H1 (cell line): Measurements from ENCODE around the gene LAT. TPM values are rescaled to one million over a fixed set of nuclear protein-coding genes. Genes with fewer than 3 reads are reported as not detected.

Experiments used
- CTCF ChIA-PET: fragments of 300-600 bp; sonication (Branson Sonifier 250); formaldehyde crosslinking; loops from one replicate; lab custom pipeline; 2021; ENCODE audit not compliant: partially characterized antibody; lab: Charles Lee
- POLR2A ChIA-PET: fragments of 300-600 bp; sonication (Branson Sonifier 250); formaldehyde crosslinking; loops from one replicate; lab custom pipeline; 2021; ENCODE audit warnings: inconsistent platforms; ENCODE audit not compliant: partially characterized antibody; lab: Charles Lee
- DNase-seq, 2 experiments: peaks; one replicate each; pipeline versions ENCODE4 v3.0.0 to v3.0.0-alpha.2; 2010 to 2022; ENCODE audit warnings: low spot score in 2 of 2, low read depth in 1 of 2, mixed read lengths in 1 of 2
- FAIRE-seq: peaks from 2 replicates; lab custom pipeline; 2011; peaks lifted over from hg19 to GRCh38; lab: Jason Lieb, UNC
- H2AFZ ChIP-seq: 2 replicates; pipeline ENCODE4 v1.8.1; 2012; ENCODE audit warnings: low read length, inconsistent platforms
- H2AK5ac ChIP-seq: 2 replicates; pipeline ENCODE4 v1.6.1; 2013; ENCODE audit warnings: low read depth, low read length
- H2BK120ac ChIP-seq: replicated peaks from 2 replicates; pipeline ENCODE3; 2013; ENCODE audit warnings: low read depth, low read length, inconsistent platforms
- H2BK12ac ChIP-seq: 2 replicates; pipeline ENCODE4 v1.6.1; 2013; ENCODE audit warnings: low read depth, low read length
- H2BK15ac ChIP-seq: 2 replicates; pipeline ENCODE4 v1.6.1; 2013; ENCODE audit warnings: low read length
- H2BK20ac ChIP-seq: 2 replicates; pipeline ENCODE4 v1.6.1; 2013; ENCODE audit warnings: low read length
- H2BK5ac ChIP-seq: 2 replicates; pipeline ENCODE4 v1.6.1; 2013; ENCODE audit warnings: low read depth, low read length
- H3K14ac ChIP-seq: 2 replicates; pipeline ENCODE4 v1.6.1; 2013; ENCODE audit warnings: inconsistent platforms; ENCODE audit not compliant: insufficient read length
- H3K18ac ChIP-seq: 2 replicates; pipeline ENCODE4 v1.6.1; 2013; ENCODE audit warnings: low read length; ENCODE audit errors: extremely low read depth
- H3K23ac ChIP-seq: 2 replicates; pipeline ENCODE4 v1.6.1; 2013; ENCODE audit warnings: inconsistent platforms; ENCODE audit not compliant: insufficient read length
- H3K23me2 ChIP-seq: 2 replicates; pipeline ENCODE4 v1.6.1; 2013; ENCODE audit warnings: low read depth, low read length
- H3K27ac ChIP-seq: 2 replicates; pipeline ENCODE4 v1.6.1; 2011; ENCODE audit warnings: low read depth, low read length, inconsistent platforms
- H3K27me3 ChIP-seq, 4 experiments: replicated peaks in 1 of 4; 1 replicate in 1 of 4; 2 replicates in 3 of 4; pipeline versions ENCODE4 v1.6.1 to v1.8.1; 2011 to 2013; ENCODE audit warnings: low read length in 3 of 4, mild to moderate bottlenecking in 3 of 4, inconsistent platforms in 2 of 4, mixed read lengths in 2 of 4, moderate library complexity in 1 of 4; ENCODE audit not compliant: control insufficient read depth in 3 of 4, insufficient read depth in 3 of 4; ENCODE audit errors: extremely low read depth in 1 of 4
- H3K36me3 ChIP-seq, 4 experiments: 2 replicates each; pipeline versions ENCODE4 v1.6.1 to v1.8.1; 2011 to 2013; ENCODE audit warnings: mild to moderate bottlenecking in 4 of 4, low read length in 3 of 4, moderate library complexity in 2 of 4, control low read depth in 1 of 4, inconsistent platforms in 1 of 4; ENCODE audit not compliant: insufficient read depth in 4 of 4, control insufficient read depth in 2 of 4
- H3K4ac ChIP-seq: replicated peaks from 2 replicates; pipeline ENCODE3; 2013; ENCODE audit warnings: low read length, low read depth, mixed read lengths, inconsistent platforms; ENCODE audit not compliant: insufficient read length
- H3K4me1 ChIP-seq, 4 experiments: replicated peaks in 1 of 4; 1 replicate in 1 of 4; 2 replicates in 3 of 4; pipeline versions ENCODE4 v1.6.1 to v1.8.1; 2011 to 2013; ENCODE audit warnings: low read length in 3 of 4, inconsistent platforms in 2 of 4, mixed read lengths in 1 of 4; ENCODE audit not compliant: insufficient read depth in 4 of 4, control insufficient read depth in 3 of 4
- H3K4me2 ChIP-seq, 2 experiments: 2 replicates each; pipeline versions ENCODE4 v1.6.1 to v1.8.1; 2011 to 2013; ENCODE audit warnings: low read depth in 2 of 2, low read length in 2 of 2, control low read depth in 1 of 2, inconsistent platforms in 1 of 2, mild to moderate bottlenecking in 1 of 2; ENCODE audit not compliant: insufficient read depth in 1 of 2
- H3K4me3 ChIP-seq, 4 experiments: fragments of 200-600, 300-600 bp in 1 of 4; sonication (generic), shearing (Covaris generic), sonication (Bioruptor Twin) in 1 of 4; 2 replicates each; pipeline versions ENCODE4 v1.5.1 to v1.8.1; 2011 to 2016; ENCODE audit warnings: low read length in 4 of 4, low read depth in 3 of 4, control low read depth in 2 of 4, inconsistent platforms in 2 of 4, mild to moderate bottlenecking in 2 of 4, mixed read lengths in 1 of 4, moderate library complexity in 1 of 4; ENCODE audit not compliant: insufficient read depth in 2 of 4; ENCODE audit errors: extremely low read depth in 1 of 4
- H3K56ac ChIP-seq: replicated peaks from 2 replicates; pipeline ENCODE3; 2013; ENCODE audit warnings: low read depth, mild to moderate bottlenecking, mixed read lengths, low read length, inconsistent platforms; ENCODE audit not compliant: insufficient read length
- H3K79me1 ChIP-seq: 2 replicates; pipeline ENCODE4 v1.6.1; 2013; ENCODE audit warnings: low read depth, low read length, control low read depth
- H3K79me2 ChIP-seq, 2 experiments: 2 replicates each; pipeline versions ENCODE4 v1.6.1 to v1.8.1; 2012 to 2013; ENCODE audit warnings: low read length in 2 of 2, mild to moderate bottlenecking in 2 of 2, inconsistent platforms in 1 of 2; ENCODE audit not compliant: insufficient read depth in 2 of 2, control insufficient read depth in 1 of 2
- H3K9ac ChIP-seq, 4 experiments: replicated peaks in 1 of 4; 1 replicate in 1 of 4; 2 replicates in 3 of 4; pipeline versions ENCODE4 v1.6.1 to v1.8.1; 2011 to 2013; ENCODE audit warnings: low read depth in 3 of 4, low read length in 3 of 4, control low read depth in 2 of 4, mild to moderate bottlenecking in 2 of 4, moderate library complexity in 2 of 4, inconsistent platforms in 1 of 4; ENCODE audit errors: extremely low read depth in 1 of 4
- H3K9me3 ChIP-seq, 2 experiments: 2 replicates each; pipeline versions ENCODE4 v1.6.1 to v1.8.1; 2012 to 2013; ENCODE audit warnings: mild to moderate bottlenecking in 2 of 2, moderate library complexity in 2 of 2, control low read depth in 1 of 2, inconsistent platforms in 1 of 2, low read depth in 1 of 2, low read length in 1 of 2, mixed read lengths in 1 of 2; ENCODE audit not compliant: insufficient read depth in 2 of 2
- H4K20me1 ChIP-seq, 2 experiments: replicated peaks in 1 of 2; 2 replicates each; pipeline versions ENCODE3 to v1.8.1; 2011 to 2013; ENCODE audit warnings: inconsistent platforms in 2 of 2, low read length in 2 of 2, mild to moderate bottlenecking in 1 of 2; ENCODE audit not compliant: insufficient read depth in 2 of 2, control insufficient read depth in 1 of 2
- H4K5ac ChIP-seq: 2 replicates; pipeline ENCODE4 v1.6.1; 2013; ENCODE audit warnings: low read length, low read depth, mixed read lengths, inconsistent platforms; ENCODE audit not compliant: insufficient read length
- H4K8ac ChIP-seq: 2 replicates; pipeline ENCODE4 v1.8.0; 2013; ENCODE audit warnings: mild to moderate bottlenecking, moderate library complexity, low read length, inconsistent platforms; ENCODE audit not compliant: insufficient read depth; ENCODE audit errors: extremely low read depth
- H4K91ac ChIP-seq: replicated peaks from 2 replicates; pipeline ENCODE3; 2013; ENCODE audit warnings: low read length, mixed read lengths, inconsistent platforms; ENCODE audit not compliant: insufficient read length
- WGBS, 2 experiments: shearing (Covaris generic) in 1 of 2; methylation state at CpG; one replicate each; pipeline versions ENCODE4 v1.1.6 to v1.1.7; 2013 to 2015; ENCODE audit warnings: low lambda C conversion rate in 2 of 2, mixed read lengths in 2 of 2, inconsistent platforms in 1 of 2, low coverage in 1 of 2, missing lambda C conversion rate in 1 of 2; ENCODE audit not compliant: insufficient replicate concordance in 2 of 2, insufficient coverage in 1 of 2, insufficient read length in 1 of 2; ENCODE audit errors: extremely low coverage in 1 of 2, missing lambda C conversion rate in 1 of 2; 5-methylcytosine and 5-hydroxymethylcytosine counted together
- polyA plus RNA-seq, 7 experiments: library from polyadenylated mRNA; depleted of rRNA in 3 of 7; stranded (reverse) in 5 of 7; unstranded in 2 of 7; fragments of >200 nt in 5 of 7; fragments of 200-250 nt in 2 of 7; gene quantifications; 1 replicate in 5 of 7; 2 replicates in 1 of 7; 4 replicates in 1 of 7; pipeline versions ENCODE4 v1.2.1 to v1.2.3, GENCODE V29; 2011 to 2013; ENCODE audit warnings: missing spikeins in 2 of 7, mixed read lengths in 2 of 7
- total RNA-seq: library from RNA; stranded (reverse); fragmentation: NEBNext Ultra II Directional; extraction: Animal tissue kit (Norgen Biotek cat#: 25700); gene quantifications from 2 replicates; pipeline ENCODE4 v1.2.1, GENCODE V29; 2021

LAT gene
- total and polyA plus RNA-seq, 2 of the 8 experiments (the other 6 are each of a cell fraction or from before 2014, with no cell fraction given) = 2.7 to 3.4 TPM

DNA sequence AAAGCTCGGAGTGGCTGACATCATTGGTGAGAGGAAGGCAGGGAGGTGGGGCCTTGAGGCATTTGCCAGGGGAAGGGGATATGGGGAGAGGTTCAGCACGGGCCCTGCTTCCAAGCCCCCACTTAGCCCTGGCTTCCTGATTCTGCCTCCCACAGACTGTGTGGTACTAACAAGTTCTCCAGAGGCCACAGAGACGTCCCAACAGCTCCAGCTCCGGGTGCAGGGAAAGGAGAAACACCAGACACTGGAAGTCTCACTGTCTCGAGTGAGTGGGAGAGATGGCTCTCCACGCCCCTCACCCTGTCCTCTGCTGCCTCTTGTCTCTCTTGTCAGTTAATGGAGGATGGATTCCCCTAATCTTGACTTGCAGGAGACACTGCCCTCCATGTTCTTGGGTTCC is 26.0 kb upstream of the LAT start:
- Histone ChIP-seq H3K4me1 (no peaks in the 10 kb centered on the region), H2AK5ac (no peak overlapping the region), H3K27ac (no peak overlapping the region), H3K36me3 (peaks cover 32 to 78% (median 65%) of the 10 kb centered on the region in 4 experiments), H3K9me3 (no peaks in the 10 kb centered on the region), H3K4me3 (no peak overlapping the region), H2AFZ (no peak overlapping the region), H3K79me2 (peaks cover 0 to 1% of the 10 kb centered on the region in 2 experiments; a peak in 1 of 4 replicates), H2BK15ac (no peak overlapping the region), H3K27me3 (no peaks in the 10 kb centered on the region), H3K79me1 (peaks cover 4% of the 10 kb centered on the region), H3K9ac (no peak overlapping the region), H4K20me1 (peaks cover 3 to 4% of the 10 kb centered on the region in 2 experiments), H2BK5ac (no peak overlapping the region), H2BK20ac (no peak overlapping the region), H3K14ac (no peak overlapping the region), H2BK12ac (no peak overlapping the region), H3K23me2 (no peaks in the 10 kb centered on the region), H3K4me2 (no peak overlapping the region), H3K4ac (no peak overlapping the region), H3K56ac (no peak overlapping the region), H4K91ac (no peak overlapping the region), H4K8ac (no peak overlapping the region; the same call in 1 of the 2 replicates), H3K23ac (no peak overlapping the region), H4K5ac (no peak overlapping the region), H2BK120ac (no peak overlapping the region), H3K18ac (no peak overlapping the region)
- ChIA-PET POLR2A (interaction anchor here (0.7 to 1.6 kb wide), 4 partner anchors 8 to 304 kb away, joined by 3 to 4 read pairs (median 4); no protein-coding TSS in a partner anchor), CTCF (no interaction called here)
- 99% methylated on average over 6 of the region's 6 CpGs; no CpG with 5 or more reads in 1 of the 2 experiments for WGBS, 2 experiments
- no peak for FAIRE-seq
- no peak for DNase-seq
